ENCODE measurements around the gene TNS1.

GRCh38 chr2:217988014-217988839, 14.6 kb downstream of the TNS1 start:
- TF ChIP-seq EZH2phosphoT487 (IDR thresholded peaks at IDR 0.05; ENCODE audit: borderline replicate concordance) = no peak
- TF ChIP-seq CTCF (conservative IDR thresholded peaks at IDR 0.05; ENCODE audit: low read length) = peak; percentile 83

Data from Loucy (cell line).